PC-9 (cell line): ENCODE measurements around the gene NLGN1. TPM values are rescaled to one million over a fixed set of nuclear protein-coding genes. Genes with fewer than 3 reads are reported as not detected.

Experiments used
- BruUV-seq: library from RNA; stranded (reverse); fragments of 400-500 nt; replicated peaks from 2 replicates; lab custom pipeline; 2021; lab: Mats Ljungman, UMichigan
- CTCF ChIA-PET: fragments of 300-600 bp; sonication (Branson Sonifier 250); formaldehyde crosslinking; loops from one replicate; lab custom pipeline; 2022; ENCODE audit warnings: antibody characterized with exemption; lab: Charles Lee
- POLR2A ChIA-PET: fragments of 300-600 bp; sonication (Branson Sonifier 250); formaldehyde crosslinking; loops from one replicate; lab custom pipeline; 2022; ENCODE audit warnings: antibody characterized with exemption; ENCODE audit not compliant: unreplicated experiment; lab: Charles Lee
- DNase-seq, 2 experiments: peaks; one replicate each; pipeline versions ENCODE4 v3.0.0 to v3.0.0-alpha.2; 2015 to 2022; ENCODE audit warnings: mixed read lengths in 1 of 2
- H2AFZ ChIP-seq: fragments of 200-600 bp; sonication (generic); 2 replicates; pipeline ENCODE4 v1.8.1; 2017; ENCODE audit warnings: antibody characterized with exemption
- H3F3A ChIP-seq: fragments of 200-600 bp; sonication (generic); 2 replicates; pipeline ENCODE4 v1.8.1; 2017; ENCODE audit warnings: antibody characterized with exemption, mild to moderate bottlenecking, low read depth; ENCODE audit not compliant: insufficient read depth
- H3K27ac ChIP-seq: fragments of 200-600 bp; sonication (generic); 2 replicates; pipeline ENCODE4 v1.6.1; 2016; ENCODE audit warnings: mixed run types
- H3K27me3 ChIP-seq: fragments of 200-600 bp; sonication (generic); 2 replicates; pipeline ENCODE4 v1.6.1; 2016; ENCODE audit warnings: low read depth, mixed run types; ENCODE audit not compliant: insufficient read depth
- H3K36me3 ChIP-seq: fragments of 200-600 bp; sonication (generic); 2 replicates; pipeline ENCODE4 v1.6.1; 2016; ENCODE audit warnings: low read depth, mixed run types
- H3K4me1 ChIP-seq: fragments of 200-600 bp; sonication (generic); replicated peaks from 2 replicates; pipeline ENCODE4 v1.6.1; 2016; ENCODE audit warnings: mixed run types; ENCODE audit not compliant: insufficient read depth
- H3K4me2 ChIP-seq: fragments of 200-600 bp; sonication (generic); 2 replicates; pipeline ENCODE4 v1.6.1; 2017; ENCODE audit warnings: mixed run types
- H3K4me3 ChIP-seq: fragments of 200-600 bp; sonication (generic); 2 replicates; pipeline ENCODE4 v1.6.1; 2016; ENCODE audit warnings: mixed run types
- H3K79me2 ChIP-seq: fragments of 200-600 bp; sonication (generic); 2 replicates; pipeline ENCODE4 v1.6.1; 2017; ENCODE audit warnings: low read depth, mixed run types
- H3K9me2 ChIP-seq: fragments of 200-600 bp; sonication (generic); 2 replicates; pipeline ENCODE4 v1.8.1; 2017; ENCODE audit warnings: mild to moderate bottlenecking; ENCODE audit not compliant: insufficient read depth
- H3K9me3 ChIP-seq: fragments of 200-600 bp; sonication (generic); 2 replicates; pipeline ENCODE4 v1.8.1; 2016; ENCODE audit warnings: low read depth; ENCODE audit not compliant: insufficient read depth
- H4K20me1 ChIP-seq: fragments of 200-600 bp; sonication (generic); 2 replicates; pipeline ENCODE4 v1.8.1; 2017; ENCODE audit not compliant: insufficient read depth
- CTCF ChIP-seq: fragments of 200-600 bp; sonication (generic); conservative IDR thresholded peaks from 2 replicates; pipeline ENCODE4 v1.6.1; 2017; ENCODE audit warnings: mixed run types, antibody characterized with exemption, mild to moderate bottlenecking, moderate library complexity
- EZH2 ChIP-seq: fragments of 200-600 bp; sonication (generic); IDR thresholded peaks from 2 replicates; pipeline ENCODE4 v1.8.0; 2017; ENCODE audit warnings: antibody characterized with exemption, low read depth
- intact Hi-C: fragments of 100-400 bp; cut with micrococcal nuclease; formaldehyde crosslinking; loops from one replicate; pipeline ENCODE4 v1.10.0; 2022; ENCODE audit not compliant: unreplicated experiment
- total RNA-seq: library from RNA; stranded (reverse); gene quantifications from 2 replicates; pipeline ENCODE4 v1.2.3, GENCODE V29; 2021

The NLGN1 gene
- total RNA-seq, 1 experiment from 2014 or later = 1.4 TPM

- Histone ChIP-seq H3K4me1 (no peaks in the 10 kb centered on the region), H4K20me1 (no peaks in the 10 kb centered on the region), H3K79me2 (no peaks in the 10 kb centered on the region), H3K4me2 (no peak overlapping the region), H3K4me3 (no peak overlapping the region), H3K27ac (no peak overlapping the region), H3K27me3 (no peaks in the 10 kb centered on the region), H3K9me3 (no peaks in the 10 kb centered on the region), H3K9me2 (no peaks in the 10 kb centered on the region), H3F3A (no peaks in the 10 kb centered on the region), H3K36me3 (no peaks in the 10 kb centered on the region), H2AFZ (0 out of 2 replicates have a peak overlapping the region, but pooled peaks have one; percentile 48)
- intact Hi-C loops = no loop called here
- TF ChIP-seq CTCF = no peak
- TF ChIP-seq EZH2 = no peak
- POLR2A ChIA-PET = no interaction called here
- no peak for DNase-seq
- BruUV-seq = no TSS peak
- CTCF ChIA-PET = no interaction called here
These were observed 421.8 kb downstream of the NLGN1 start for GRCh38 chr3:173819368-173819767.

GRCh38 chr3:173823911-173824460, 426.4 kb downstream of the NLGN1 start:
- intact Hi-C loops = no loop called here
- ChIA-PET CTCF (interaction anchor here (0.6 kb wide), 1 partner anchor 1924 kb away, joined by 5 read pairs; no protein-coding TSS in a partner anchor), POLR2A (no interaction called here)

GRCh38 chr3:173825730-173826129, 428.2 kb downstream of the NLGN1 start:
- H4K20me1 ChIP-seq = no peaks in the 10 kb centered on the region
- no peaks in the 10 kb centered on the region for H3F3A ChIP-seq
- H3K36me3 ChIP-seq = no peaks in the 10 kb centered on the region
- TF ChIP-seq CTCF (no peak), EZH2 (no peak)
- no peaks in the 10 kb centered on the region for H3K79me2 ChIP-seq
- CTCF ChIA-PET = no interaction called here
- no peaks in the 10 kb centered on the region for H3K9me3 ChIP-seq
- H2AFZ ChIP-seq = no peak overlapping the region
- H3K27ac ChIP-seq = no peak overlapping the region
- no peaks in the 10 kb centered on the region for H3K27me3 ChIP-seq
- no peak for DNase-seq
- no peak overlapping the region for H3K4me2 ChIP-seq
- POLR2A ChIA-PET = no interaction called here
- intact Hi-C loops = no loop called here
- no peak overlapping the region for H3K4me3 ChIP-seq
- BruUV-seq = no TSS peak
- no peaks in the 10 kb centered on the region for H3K9me2 ChIP-seq
- no peaks in the 10 kb centered on the region for H3K4me1 ChIP-seq

More at GRCh38 chr3:173823911-173824460, 426.4 kb downstream of the NLGN1 start:
- Histone ChIP-seq H3F3A (no peaks in the 10 kb centered on the region), H3K27me3 (no peaks in the 10 kb centered on the region), H3K9me3 (no peaks in the 10 kb centered on the region), H3K4me3 (no peak overlapping the region), H3K36me3 (no peaks in the 10 kb centered on the region), H3K79me2 (no peaks in the 10 kb centered on the region), H3K9me2 (no peaks in the 10 kb centered on the region), H3K4me1 (no peaks in the 10 kb centered on the region), H3K4me2 (no peak overlapping the region), H3K27ac (no peak overlapping the region), H4K20me1 (no peaks in the 10 kb centered on the region), H2AFZ (no peak overlapping the region)
- BruUV-seq = no TSS peak
- no peak for TF ChIP-seq CTCF
- no peak for TF ChIP-seq EZH2
- DNase-seq = no peak
